GM12872 (cell line): ENCODE measurements around the gene FAM50A.

Experiments
- CTCF ChIP-seq: IDR thresholded peaks from 3 replicates; pipeline ENCODE4 v1.5.1; 2011; ENCODE audit warnings: low read depth, mild to moderate bottlenecking, low read length, moderate library complexity; ENCODE audit not compliant: insufficient read depth

FAM50A gene

GRCh38 chrX:154401045-154401799 lies 42.7 kb upstream of the FAM50A start:
- TF ChIP-seq CTCF = no peak

GRCh38 chrX:154401918-154402621 lies 41.9 kb upstream of the FAM50A start:
- no peak for TF ChIP-seq CTCF

DNA sequence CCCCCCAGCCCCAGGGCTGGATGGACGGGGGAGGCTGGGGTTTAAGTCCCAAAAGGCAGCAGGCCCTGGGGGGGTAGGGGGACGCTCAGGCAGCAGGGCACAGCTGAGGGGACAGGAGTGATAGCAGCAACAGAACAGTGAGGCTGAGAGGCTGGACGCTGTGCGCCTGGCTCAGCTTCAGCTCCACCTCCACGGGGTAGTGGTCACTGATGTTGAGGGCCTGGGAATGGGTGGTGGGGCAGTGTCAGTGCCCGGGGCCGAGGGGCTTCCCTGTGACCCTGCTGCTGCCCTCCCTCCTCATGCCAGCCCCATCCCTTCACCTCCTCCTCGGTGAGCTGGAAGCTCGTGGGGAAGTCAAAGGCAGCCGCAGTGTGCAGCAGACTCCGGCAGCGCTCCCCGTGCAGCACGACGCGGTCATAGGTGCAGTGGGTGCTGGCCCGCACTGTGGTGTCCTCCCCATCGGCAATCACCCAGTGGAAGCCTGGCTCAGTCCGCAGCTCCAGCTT lies 41.3 kb upstream of the FAM50A start:
- TF ChIP-seq CTCF = no peak

- TF ChIP-seq CTCF = no peak
These were observed 40.7 kb upstream of the FAM50A start for GRCh38 chrX:154403192-154403591.

GRCh38 chrX:154403858-154404257 lies 40.1 kb upstream of the FAM50A start:
- TF ChIP-seq CTCF = no peak

- no peak for TF ChIP-seq CTCF
These were observed 39.2 kb upstream of the FAM50A start for GRCh38 chrX:154404625-154405192.

- no peak for TF ChIP-seq CTCF
These were observed 35.2 kb upstream of the FAM50A start for GRCh38 chrX:154408659-154409221.
